ENCODE results near the gene DNAH5.
A peak's percentile ranks its signal among the peaks of the same experiment; 100 is the strongest.

Gene DNAH5

GRCh38 chr5:13673511-13673910 lies 271.0 kb downstream of the DNAH5 start:
- H3K4me3 ChIP-seq (replicated peaks in 1 of 2; ENCODE audit: low read depth in 2 of 2, low read length in 2 of 2) = no peak overlapping the region
- no peak for TF ChIP-seq CTCF (IDR thresholded peaks at IDR 0.05; ENCODE audit: low read depth, low read length)
- no peak for DNase-seq (ENCODE audit: low read depth in 2 of 2)

GRCh38 chr5:13664377-13664776 lies 280.1 kb downstream of the DNAH5 start:
- peak; percentile 5 to 83 for DNase-seq (ENCODE audit: low read depth in 2 of 2)
- no peak for TF ChIP-seq CTCF (IDR thresholded peaks at IDR 0.05; ENCODE audit: low read depth, low read length)

GRCh38 chr5:13662626-13663025 lies 281.9 kb downstream of the DNAH5 start:
- no peak for DNase-seq (ENCODE audit: low read depth in 2 of 2)
- no peak overlapping the region for H3K4me3 ChIP-seq (replicated peaks in 1 of 2; ENCODE audit: low read depth in 2 of 2, low read length in 2 of 2)

More at GRCh38 chr5:13664377-13664776, 280.1 kb downstream of the DNAH5 start:
- H3K4me3 ChIP-seq (replicated peaks in 1 of 2; ENCODE audit: low read depth in 2 of 2, low read length in 2 of 2) = no peak overlapping the region

GRCh38 chr5:13661272-13661671 lies 283.2 kb downstream of the DNAH5 start:
- H3K4me3 ChIP-seq (replicated peaks in 1 of 2; ENCODE audit: low read depth in 2 of 2, low read length in 2 of 2) = no peak overlapping the region
- TF ChIP-seq CTCF (IDR thresholded peaks at IDR 0.05; ENCODE audit: low read depth, low read length) = no peak
- no peak for DNase-seq (ENCODE audit: low read depth in 2 of 2)

More at GRCh38 chr5:13662626-13663025, 281.9 kb downstream of the DNAH5 start:
- TF ChIP-seq CTCF (IDR thresholded peaks at IDR 0.05; ENCODE audit: low read depth, low read length) = no peak

GRCh38 chr5:13660072-13660471 lies 284.4 kb downstream of the DNAH5 start:
- no peak for TF ChIP-seq CTCF (IDR thresholded peaks at IDR 0.05; ENCODE audit: low read depth, low read length)
- DNase-seq (ENCODE audit: low read depth in 2 of 2) = peak in 1 of 2 donors; percentile 16
- no peak overlapping the region for H3K4me3 ChIP-seq (replicated peaks in 1 of 2; ENCODE audit: low read depth in 2 of 2, low read length in 2 of 2)

GRCh38 chr5:13659391-13659790 lies 285.1 kb downstream of the DNAH5 start:
- no peak overlapping the region for H3K4me3 ChIP-seq (replicated peaks in 1 of 2; ENCODE audit: low read depth in 2 of 2, low read length in 2 of 2)
- DNase-seq (ENCODE audit: low read depth in 2 of 2) = no peak
- TF ChIP-seq CTCF (IDR thresholded peaks at IDR 0.05; ENCODE audit: low read depth, low read length) = no peak

GRCh38 chr5:13658761-13659160 lies 285.7 kb downstream of the DNAH5 start:
- no peak for TF ChIP-seq CTCF (IDR thresholded peaks at IDR 0.05; ENCODE audit: low read depth, low read length)
- no peak for DNase-seq (ENCODE audit: low read depth in 2 of 2)
- H3K4me3 ChIP-seq (replicated peaks in 1 of 2; ENCODE audit: low read depth in 2 of 2, low read length in 2 of 2) = no peak overlapping the region

Measured in cardiac fibroblast (primary cell).